MM.1S (cell line): ENCODE results near the gene DNMT3B.

Experiments
- CTCF ChIP-seq: fragments of 300-600 bp; sonication (generic); IDR thresholded peaks from 2 replicates; pipeline ENCODE4 v1.5.1; 2016; ENCODE audit warnings: antibody characterized with exemption, low read length, mixed read lengths
- EZH2 ChIP-seq: fragments of 300-600 bp; sonication (generic); optimal IDR thresholded peaks from 2 replicates; pipeline ENCODE3; 2017; ENCODE audit warnings: low read depth, mild to moderate bottlenecking, antibody characterized with exemption, low read length, mixed read lengths

GRCh38 chr20:32727683-32728082 is 34.5 kb upstream of the DNMT3B start:
- no peak for TF ChIP-seq CTCF
- TF ChIP-seq EZH2 = no peak
